Measurements from ENCODE around the gene KEAP1. TPM values are rescaled to one million over a fixed set of nuclear protein-coding genes. Genes with fewer than 3 reads are reported as not detected.
A peak's percentile ranks its signal among the peaks of the same experiment; 100 is the strongest.

The KEAP1 gene
- total RNA-seq, 2 donors from 2014 or later = 53.2 to 87.3 TPM

GRCh38 chr19:10517361-10517759 is 14.2 kb upstream of the KEAP1 start, which contains the start of gene S1PR5:
S1PR5 (minus strand) TSS chr19:10517447; CDS start chr19:10515011, 2,436 bp downstream.
- H3K36me3 ChIP-seq = no peaks in the 10 kb centered on the region
- peak within 1 kb of the TSS; percentile 11 for H3K4me3 ChIP-seq
- H3K4me1 ChIP-seq = no peaks in the 10 kb centered on the region
- intact Hi-C loops (cut with DNase I) = no loop called here
- TF ChIP-seq CTCF (IDR thresholded peaks at IDR 0.05) = no peak
- no peaks in the 10 kb centered on the region for H3K9me3 ChIP-seq
- H3K27ac ChIP-seq = no peak within 1 kb of the TSS
- peak within 1 kb of the TSS in 1 of 2 donors; percentile 26 for H3K9ac ChIP-seq (ENCODE audit: low read depth in 2 of 2, low read length in 2 of 2)
- peaks cover 74% of the 10 kb centered on the region for H3K27me3 ChIP-seq
- DNase-seq = no peak

GRCh38 chr19:10516671-10517286 is 13.6 kb upstream of the KEAP1 start:
- Histone ChIP-seq H3K4me1 (no peaks in the 10 kb centered on the region), H3K27ac (no peak overlapping the region), H3K27me3 (peaks cover 74% of the 10 kb centered on the region), H3K4me3 (peak overlapping the region; percentile 11), H3K9ac (ENCODE audit: low read depth in 2 of 2, low read length in 2 of 2) (peak overlapping the region in 1 of 2 donors; percentile 26), H3K36me3 (no peaks in the 10 kb centered on the region), H3K9me3 (no peaks in the 10 kb centered on the region)
- DNase-seq = no peak
- TF ChIP-seq CTCF (IDR thresholded peaks at IDR 0.05) = no peak
- intact Hi-C loops (cut with DNase I) = no loop called here

GRCh38 chr19:10516064-10516385 is 12.9 kb upstream of the KEAP1 start:
- Histone ChIP-seq H3K9me3 (no peaks in the 10 kb centered on the region), H3K36me3 (no peaks in the 10 kb centered on the region), H3K4me3 (no peak overlapping the region), H3K27me3 (peaks cover 74% of the 10 kb centered on the region), H3K27ac (no peak overlapping the region), H3K9ac (ENCODE audit: low read depth in 2 of 2, low read length in 2 of 2) (no peak overlapping the region), H3K4me1 (no peaks in the 10 kb centered on the region)
- no peak for TF ChIP-seq CTCF (IDR thresholded peaks at IDR 0.05)
- intact Hi-C loops (cut with DNase I) = no loop called here
- no peak for DNase-seq

GRCh38 chr19:10514211-10515145 is 11.3 kb upstream of the KEAP1 start:
- Histone ChIP-seq H3K4me1 (peaks cover 2% of the 10 kb centered on the region), H3K9ac (ENCODE audit: low read depth in 2 of 2, low read length in 2 of 2) (no peak overlapping the region), H3K27me3 (peaks cover 70% of the 10 kb centered on the region), H3K27ac (no peak overlapping the region), H3K4me3 (no peak overlapping the region), H3K36me3 (no peaks in the 10 kb centered on the region), H3K9me3 (no peaks in the 10 kb centered on the region)
- no peak for DNase-seq
- intact Hi-C loops (cut with DNase I) = no loop called here
- TF ChIP-seq CTCF (IDR thresholded peaks at IDR 0.05) = no peak

- intact Hi-C loops (cut with DNase I) = no loop called here
- Histone ChIP-seq H3K36me3 (no peaks in the 10 kb centered on the region), H3K9ac (ENCODE audit: low read depth in 2 of 2, low read length in 2 of 2) (no peak overlapping the region), H3K4me3 (no peak overlapping the region), H3K4me1 (peaks cover 2% of the 10 kb centered on the region), H3K27me3 (peaks cover 58% of the 10 kb centered on the region), H3K9me3 (no peaks in the 10 kb centered on the region), H3K27ac (no peak overlapping the region)
- no peak for TF ChIP-seq CTCF (IDR thresholded peaks at IDR 0.05)
- no peak for DNase-seq
These were observed 10.1 kb upstream of the KEAP1 start for GRCh38 chr19:10513223-10513622.
